Measurements from ENCODE around the gene SPOCK1. TPM values are rescaled to one million over a fixed set of nuclear protein-coding genes. Genes with fewer than 3 reads are reported as not detected.

Gene SPOCK1
- total RNA-seq, 1 donor from 2014 or later: 28.6 TPM

GRCh38 chr5:137372016-137372772 lies 126.9 kb downstream of the SPOCK1 start:
- Histone ChIP-seq H3K4me3 (no peak overlapping the region), H3K27me3 (ENCODE audit: low read depth) (peaks cover 69% of the 10 kb centered on the region), H3K4me1 (peaks cover 5% of the 10 kb centered on the region), H3K36me3 (no peaks in the 10 kb centered on the region), H3K27ac (replicated peaks) (no peak overlapping the region), H3K9me3 (replicated peaks) (no peaks in the 10 kb centered on the region)
- intact Hi-C loops (cut with micrococcal nuclease): no loop called here
- TF ChIP-seq, protein P1, sequence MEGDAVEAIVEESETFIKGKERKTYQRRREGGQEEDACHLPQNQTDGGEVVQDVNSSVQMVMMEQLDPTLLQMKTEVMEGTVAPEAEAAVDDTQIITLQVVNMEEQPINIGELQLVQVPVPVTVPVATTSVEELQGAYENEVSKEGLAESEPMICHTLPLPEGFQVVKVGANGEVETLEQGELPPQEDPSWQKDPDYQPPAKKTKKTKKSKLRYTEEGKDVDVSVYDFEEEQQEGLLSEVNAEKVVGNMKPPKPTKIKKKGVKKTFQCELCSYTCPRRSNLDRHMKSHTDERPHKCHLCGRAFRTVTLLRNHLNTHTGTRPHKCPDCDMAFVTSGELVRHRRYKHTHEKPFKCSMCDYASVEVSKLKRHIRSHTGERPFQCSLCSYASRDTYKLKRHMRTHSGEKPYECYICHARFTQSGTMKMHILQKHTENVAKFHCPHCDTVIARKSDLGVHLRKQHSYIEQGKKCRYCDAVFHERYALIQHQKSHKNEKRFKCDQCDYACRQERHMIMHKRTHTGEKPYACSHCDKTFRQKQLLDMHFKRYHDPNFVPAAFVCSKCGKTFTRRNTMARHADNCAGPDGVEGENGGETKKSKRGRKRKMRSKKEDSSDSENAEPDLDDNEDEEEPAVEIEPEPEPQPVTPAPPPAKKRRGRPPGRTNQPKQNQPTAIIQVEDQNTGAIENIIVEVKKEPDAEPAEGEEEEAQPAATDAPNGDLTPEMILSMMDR (IDR thresholded peaks at IDR 0.05; ENCODE audit: borderline replicate concordance): no peak
- DNase-seq: no peak

DNA sequence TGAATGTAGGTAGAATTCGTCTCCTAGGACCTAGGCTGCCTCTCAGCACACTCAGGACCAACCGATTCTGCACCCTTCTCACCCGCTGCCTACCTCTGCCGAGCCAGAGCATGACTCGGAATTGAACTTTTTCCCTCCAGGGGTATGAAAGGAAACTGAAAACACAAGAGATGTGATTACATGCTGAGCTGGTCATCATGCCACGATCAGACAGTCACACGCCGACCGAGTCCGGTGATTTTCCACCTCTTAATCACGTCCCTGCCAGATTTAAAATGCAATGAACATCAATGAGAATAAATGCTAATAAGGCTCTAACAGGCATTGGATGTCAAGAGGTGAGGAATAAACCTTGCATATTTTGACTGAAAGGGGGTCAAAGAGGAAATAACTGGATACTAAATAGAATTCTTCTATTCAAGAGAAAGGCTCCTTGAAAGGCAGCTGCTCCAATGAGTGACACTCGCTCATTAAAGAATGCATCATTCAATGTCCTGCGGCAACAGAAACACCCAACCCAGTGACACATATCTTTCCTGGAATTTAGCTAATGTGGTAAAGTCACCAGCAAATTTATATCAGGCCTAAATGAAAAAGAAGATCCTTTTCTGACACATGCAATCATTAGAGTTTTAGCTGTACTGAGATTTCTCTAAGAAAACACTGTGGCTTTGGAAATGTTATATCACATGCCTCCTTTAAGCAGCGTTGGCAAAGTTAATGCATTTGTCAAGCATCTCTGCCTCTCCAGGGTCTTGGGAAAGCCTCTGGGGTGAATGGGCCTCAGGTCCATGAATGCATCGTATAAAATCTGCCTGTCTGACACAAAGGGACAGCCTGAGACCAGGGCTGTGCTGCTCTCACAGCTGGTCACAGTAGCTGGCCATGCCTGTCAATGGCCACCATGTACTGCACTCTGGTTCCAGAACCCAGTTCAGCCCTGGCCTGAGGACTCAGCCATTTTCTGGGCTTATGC lies 128.7 kb downstream of the SPOCK1 start:
- no peaks in the 10 kb centered on the region for H3K9me3 ChIP-seq (replicated peaks)
- peaks cover 69% of the 10 kb centered on the region for H3K27me3 ChIP-seq (ENCODE audit: low read depth)
- no peaks in the 10 kb centered on the region for H3K36me3 ChIP-seq
- H3K4me1 ChIP-seq: no peaks in the 10 kb centered on the region
- TF ChIP-seq, protein P1 (IDR thresholded peaks at IDR 0.05; ENCODE audit: borderline replicate concordance): no peak
- H3K4me3 ChIP-seq: no peak overlapping the region
- no peak overlapping the region for H3K27ac ChIP-seq (replicated peaks)
- intact Hi-C loops (cut with micrococcal nuclease): no loop called here
- no peak for DNase-seq

DNA sequence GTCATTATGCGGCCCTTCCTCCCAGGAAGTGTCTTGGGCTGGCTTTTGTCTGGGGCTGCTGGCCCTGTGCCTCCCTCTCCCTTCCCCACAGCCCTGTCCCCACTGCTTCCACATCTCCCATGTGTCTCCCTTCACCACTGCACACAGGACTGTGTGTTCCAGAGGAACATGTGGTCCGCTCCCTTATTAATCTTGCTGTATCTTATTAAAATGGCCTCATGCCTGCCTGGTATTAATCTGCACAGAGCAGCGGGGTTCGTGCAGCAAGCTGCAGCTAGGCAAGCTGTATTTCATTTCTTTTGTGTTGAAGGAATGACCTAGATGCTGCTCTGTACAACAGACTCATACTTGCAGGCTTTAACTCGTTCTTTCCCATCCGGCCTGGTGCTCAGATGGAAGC lies 130.5 kb downstream of the SPOCK1 start:
- H3K36me3 ChIP-seq: no peaks in the 10 kb centered on the region
- no peaks in the 10 kb centered on the region for H3K9me3 ChIP-seq (replicated peaks)
- peaks cover 69% of the 10 kb centered on the region for H3K27me3 ChIP-seq (ENCODE audit: low read depth)
- H3K4me1 ChIP-seq: no peaks in the 10 kb centered on the region
- DNase-seq: no peak
- TF ChIP-seq, protein P1 (IDR thresholded peaks at IDR 0.05; ENCODE audit: borderline replicate concordance): no peak
- intact Hi-C loops (cut with micrococcal nuclease): no loop called here
- no peak overlapping the region for H3K4me3 ChIP-seq
- H3K27ac ChIP-seq (replicated peaks): no peak overlapping the region

- Histone ChIP-seq H3K4me3 (no peak overlapping the region), H3K9me3 (replicated peaks) (no peaks in the 10 kb centered on the region), H3K36me3 (no peaks in the 10 kb centered on the region), H3K4me1 (no peaks in the 10 kb centered on the region), H3K27me3 (ENCODE audit: low read depth) (peaks cover 65% of the 10 kb centered on the region), H3K27ac (replicated peaks) (no peak overlapping the region)
- TF ChIP-seq, protein P1 (IDR thresholded peaks at IDR 0.05; ENCODE audit: borderline replicate concordance): no peak
- intact Hi-C loops (cut with micrococcal nuclease): no loop called here
- no peak for DNase-seq
These were observed 131.2 kb downstream of the SPOCK1 start for GRCh38 chr5:137367951-137368350.

GRCh38 chr5:137366526-137366925 lies 132.6 kb downstream of the SPOCK1 start:
- Histone ChIP-seq H3K27me3 (ENCODE audit: low read depth) (peaks cover 61% of the 10 kb centered on the region), H3K27ac (replicated peaks) (no peak overlapping the region), H3K4me1 (no peaks in the 10 kb centered on the region), H3K4me3 (no peak overlapping the region), H3K36me3 (no peaks in the 10 kb centered on the region), H3K9me3 (replicated peaks) (no peaks in the 10 kb centered on the region)
- DNase-seq: no peak
- intact Hi-C loops (cut with micrococcal nuclease): no loop called here
- TF ChIP-seq, protein P1 (IDR thresholded peaks at IDR 0.05; ENCODE audit: borderline replicate concordance): no peak

Measured in left ventricle myocardium inferior (tissue), 1 donor.